HuH-7 (cell line): ENCODE results near the gene MGMT.

Source experiments
- DNase-seq: peaks from one replicate; pipeline ENCODE4 v3.0.0; 2011; ENCODE audit warnings: low spot score

MGMT gene

DNA sequence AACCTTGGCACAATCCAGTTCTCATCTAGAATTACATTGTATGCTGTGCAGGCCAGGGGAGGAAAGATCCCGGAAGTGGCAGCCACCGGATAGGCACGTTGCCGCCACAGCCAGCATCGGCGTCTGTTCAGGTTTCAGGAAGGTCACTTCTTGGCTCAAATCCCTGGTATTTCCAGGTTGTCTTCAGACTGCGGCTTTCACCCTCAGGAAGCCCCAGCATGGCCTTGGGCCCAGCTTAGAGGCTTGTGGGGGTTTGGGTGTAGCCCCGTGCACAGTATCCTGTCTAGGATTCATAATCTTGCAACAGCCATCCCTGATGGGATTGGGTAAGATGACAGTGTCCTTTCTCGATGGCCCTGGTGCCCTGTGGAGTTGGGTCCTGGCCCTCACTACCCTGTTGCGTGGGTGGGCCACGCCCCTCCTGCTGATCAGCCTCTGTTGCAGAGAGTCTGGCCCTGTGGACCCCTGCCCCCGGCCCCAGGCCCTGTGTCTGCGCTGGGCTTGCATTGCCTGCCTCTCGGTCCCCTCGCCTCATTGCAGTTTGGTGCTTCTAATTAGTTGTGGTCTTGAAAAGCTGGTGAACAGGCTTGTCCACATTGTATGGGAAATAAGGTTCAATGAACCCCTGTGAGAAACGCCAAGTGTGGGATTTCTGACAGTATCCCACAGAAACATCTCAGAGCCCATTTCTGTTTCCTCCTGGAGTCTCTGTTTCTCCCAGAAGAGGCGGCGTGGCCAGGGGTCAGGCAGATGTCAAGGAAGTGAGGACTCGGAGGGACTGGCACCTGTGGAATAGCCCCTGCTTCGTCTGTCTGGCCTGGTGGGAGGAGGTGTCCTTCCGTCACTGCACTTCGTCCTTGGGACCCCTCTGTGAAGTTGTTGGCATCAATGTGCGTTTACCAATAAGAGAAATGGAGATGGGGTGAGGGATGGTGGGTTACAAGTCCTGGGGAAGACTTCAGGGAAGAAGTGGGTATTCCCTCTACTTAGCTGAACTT is 77.5 kb downstream of the MGMT start:
- no peak for DNase-seq

- DNase-seq, result peak; percentile 28
Measured at GRCh38 chr10:129545261-129545660, 78.2 kb downstream of the MGMT start.

- DNase-seq, result no peak
Measured at GRCh38 chr10:129546106-129546505, 79.1 kb downstream of the MGMT start.

DNA sequence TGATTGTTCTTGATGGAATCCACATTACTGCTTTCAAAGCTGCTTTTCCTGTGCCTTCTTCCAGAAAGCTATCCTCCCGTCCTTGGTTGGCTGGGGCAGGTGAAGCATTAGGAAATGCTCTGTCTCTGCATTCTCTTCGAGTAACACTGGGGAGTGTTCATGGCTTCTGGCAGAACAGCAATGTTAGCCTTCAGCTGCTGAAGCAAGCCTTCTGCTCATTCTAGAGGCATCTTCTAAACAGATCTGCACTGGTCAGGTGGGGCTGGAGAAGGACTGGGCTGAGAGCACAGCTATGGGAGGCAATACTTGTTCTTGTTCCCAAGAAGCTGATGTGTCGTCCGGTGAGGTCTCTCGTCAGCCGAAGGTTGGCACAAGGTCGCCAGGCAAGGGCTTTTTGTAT is 80.6 kb downstream of the MGMT start:
- DNase-seq, result no peak

GRCh38 chr10:129548600-129548999 is 81.6 kb downstream of the MGMT start:
- no peak for DNase-seq

- DNase-seq, result no peak
Measured at GRCh38 chr10:129550076-129550475, 83.0 kb downstream of the MGMT start.

- DNase-seq, result no peak
Measured at GRCh38 chr10:129550658-129551057, 83.6 kb downstream of the MGMT start.

DNA sequence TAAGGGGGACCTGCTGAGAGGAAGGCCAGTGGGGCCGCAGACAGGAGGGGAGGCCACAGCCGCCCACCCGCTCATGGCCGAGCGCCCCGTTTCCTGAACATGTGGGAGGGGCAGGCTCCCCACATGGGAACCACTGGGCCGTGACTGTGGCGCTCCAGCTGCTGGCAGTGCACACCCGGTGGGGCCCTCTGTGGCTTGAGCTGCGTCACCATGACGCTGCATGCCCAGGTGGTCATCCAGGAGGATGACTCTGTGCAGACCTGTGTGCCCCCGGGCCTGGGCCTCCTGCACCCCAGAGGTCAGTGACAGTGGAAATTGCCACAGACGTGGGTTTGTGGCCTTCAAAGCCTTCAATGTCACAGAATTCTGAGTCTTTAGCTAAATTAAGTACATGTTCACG is 85.1 kb downstream of the MGMT start:
- DNase-seq, result no peak

DNA sequence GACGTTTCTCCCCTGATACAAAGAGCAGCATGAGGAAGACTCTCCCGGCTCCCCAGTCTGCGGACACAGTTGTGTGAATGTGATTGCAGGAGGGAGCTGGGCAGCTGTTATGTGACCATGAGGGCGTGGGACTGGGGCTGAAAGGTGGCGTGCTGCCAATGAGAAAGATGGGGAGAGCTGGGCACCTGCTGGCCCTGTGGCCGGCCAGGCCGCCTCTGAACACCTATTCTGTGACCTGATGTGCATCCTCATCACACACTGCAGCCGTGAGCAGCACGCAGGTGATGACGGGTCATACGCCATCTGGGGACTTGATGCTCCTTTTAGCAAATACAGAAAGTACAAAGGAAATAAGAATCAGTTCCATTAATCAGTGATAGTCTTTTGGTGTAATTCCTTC is 86.9 kb downstream of the MGMT start:
- no peak for DNase-seq

DNA sequence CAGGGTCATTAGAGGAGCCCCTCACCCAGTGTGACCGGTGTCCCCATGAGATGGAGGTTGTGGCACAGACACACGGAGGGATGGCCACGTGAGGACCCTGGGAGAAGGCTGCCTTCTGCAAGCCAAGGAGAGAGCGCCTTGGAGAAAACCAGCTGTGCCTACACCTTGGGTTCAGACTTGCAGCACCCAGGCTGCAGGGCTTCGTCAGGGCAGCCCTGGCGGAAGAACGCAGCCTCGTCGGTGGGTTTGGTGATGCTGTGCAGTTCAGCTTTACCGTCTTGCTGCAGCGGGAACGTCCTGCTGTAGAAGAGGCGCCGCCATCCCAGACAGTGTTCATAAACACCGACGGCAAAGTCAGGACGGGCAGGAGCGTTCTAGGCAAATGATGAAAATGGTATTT is 89.3 kb downstream of the MGMT start:
- no peak for DNase-seq

- no peak for DNase-seq
Measured at GRCh38 chr10:129560361-129560760, 93.3 kb downstream of the MGMT start.

GRCh38 chr10:129562487-129562886 is 95.4 kb downstream of the MGMT start:
- DNase-seq, result no peak

GRCh38 chr10:129564923-129565322 is 97.9 kb downstream of the MGMT start:
- DNase-seq, result no peak

DNA sequence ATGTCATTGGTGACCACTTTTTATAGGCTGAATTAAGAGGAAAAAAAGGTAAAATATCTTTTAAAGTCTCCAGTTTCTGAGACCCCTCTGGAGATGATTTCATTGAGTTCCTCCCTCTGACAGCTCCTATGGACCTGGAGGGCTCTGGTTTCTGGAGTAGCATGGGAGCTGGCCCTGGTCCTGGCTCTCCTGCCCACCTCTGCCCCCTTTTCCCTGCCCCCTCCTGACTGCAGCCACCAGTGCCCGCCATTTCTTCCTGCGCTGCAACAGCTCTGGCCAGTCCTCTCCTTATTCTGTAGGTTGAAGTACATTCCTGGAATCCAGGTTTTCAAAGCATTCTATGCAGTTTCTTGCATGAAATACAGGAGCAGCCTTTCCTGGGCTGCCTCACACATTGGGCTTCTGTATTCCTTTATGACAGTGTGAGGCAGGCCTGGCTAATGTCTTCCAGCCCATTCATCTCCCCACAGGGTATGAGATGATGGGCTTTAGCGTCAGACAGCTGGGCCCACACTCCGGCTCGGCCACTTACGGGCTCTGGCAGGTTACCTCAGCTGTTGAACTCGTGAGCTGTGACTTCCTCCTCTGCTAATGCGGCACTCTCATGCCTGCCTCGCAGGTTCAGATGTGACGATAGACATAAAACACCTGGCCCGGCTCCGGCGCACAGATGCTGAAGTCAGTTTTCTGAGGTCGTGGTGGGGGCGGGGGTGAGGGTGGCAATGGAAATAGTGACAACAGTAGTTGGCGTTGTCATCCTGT is 101.7 kb downstream of the MGMT start:
- DNase-seq, result no peak

- DNase-seq, result no peak
Measured at GRCh38 chr10:129570185-129570584, 103.1 kb downstream of the MGMT start.

DNA sequence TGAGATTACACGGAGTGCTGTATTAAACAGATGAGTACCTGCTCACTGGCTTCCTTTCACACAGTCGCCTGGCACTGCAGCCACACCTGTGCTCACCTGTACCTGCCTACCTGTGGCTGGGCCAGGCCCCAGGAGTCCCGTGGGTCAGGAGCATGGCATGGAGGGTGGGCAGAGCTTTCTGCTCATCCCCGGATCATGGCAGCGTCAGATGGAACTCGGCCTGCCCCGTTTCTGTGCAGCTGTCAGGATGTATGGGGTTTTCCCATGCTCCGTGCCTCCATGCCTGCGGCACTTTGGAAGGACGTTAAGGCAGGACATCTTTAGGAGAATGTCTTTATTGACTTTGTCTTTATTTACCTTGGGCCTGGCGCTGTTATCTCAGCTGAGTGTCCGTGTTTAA is 112.2 kb downstream of the MGMT start:
- no peak for DNase-seq

GRCh38 chr10:129580010-129580409 is 113.0 kb downstream of the MGMT start:
- DNase-seq, result no peak

- no peak for DNase-seq
Measured at GRCh38 chr10:129580901-129581300, 113.9 kb downstream of the MGMT start.

DNA sequence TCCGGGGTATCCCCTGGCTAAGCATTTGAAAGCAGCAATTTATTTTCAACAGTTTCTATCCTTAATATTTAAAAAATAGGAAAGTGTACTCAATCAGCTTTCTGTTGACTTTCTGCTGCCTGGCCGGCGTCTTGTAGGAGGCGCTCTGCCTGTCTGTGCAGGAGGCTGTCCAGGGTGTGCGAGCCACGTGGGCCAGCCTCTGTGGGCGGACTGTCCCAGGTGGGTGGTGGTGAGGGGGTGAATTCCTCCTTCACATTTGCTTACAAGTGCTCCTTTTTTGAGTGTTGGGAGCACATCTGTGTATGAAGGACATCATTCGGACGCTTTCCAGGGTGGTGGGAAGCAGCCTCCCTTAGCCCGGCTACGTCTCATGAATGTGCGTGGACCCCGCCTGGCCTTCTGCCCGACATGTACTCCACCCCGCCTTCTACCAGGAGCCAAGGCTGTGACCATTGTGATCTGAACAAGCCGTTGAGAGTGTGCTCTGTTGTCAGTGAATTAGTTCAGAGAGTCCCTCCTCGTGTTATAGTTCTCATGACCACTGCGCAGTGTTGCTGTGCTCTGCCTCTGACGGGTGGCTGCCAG is 114.9 kb downstream of the MGMT start:
- DNase-seq, result no peak

DNA sequence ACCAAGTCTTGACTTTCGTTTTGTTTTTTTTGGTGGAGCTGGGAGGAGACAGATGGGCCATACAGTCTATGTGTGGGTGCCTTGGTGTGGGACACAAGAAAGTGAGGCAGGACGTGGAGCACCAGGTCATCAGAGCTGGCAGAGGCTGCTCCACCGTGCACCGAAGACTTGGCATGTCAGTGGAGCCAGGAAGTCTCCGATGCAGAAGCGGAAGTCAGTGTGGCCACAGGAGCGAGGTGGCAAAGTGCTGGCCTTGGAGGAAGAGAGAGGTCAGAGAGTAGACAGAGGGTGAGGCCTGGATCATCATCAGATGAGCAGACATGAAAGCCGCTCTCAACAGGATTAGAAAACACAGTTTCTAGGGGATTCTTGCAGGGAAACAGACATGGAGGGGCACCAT is 116.8 kb downstream of the MGMT start:
- no peak for DNase-seq

DNA sequence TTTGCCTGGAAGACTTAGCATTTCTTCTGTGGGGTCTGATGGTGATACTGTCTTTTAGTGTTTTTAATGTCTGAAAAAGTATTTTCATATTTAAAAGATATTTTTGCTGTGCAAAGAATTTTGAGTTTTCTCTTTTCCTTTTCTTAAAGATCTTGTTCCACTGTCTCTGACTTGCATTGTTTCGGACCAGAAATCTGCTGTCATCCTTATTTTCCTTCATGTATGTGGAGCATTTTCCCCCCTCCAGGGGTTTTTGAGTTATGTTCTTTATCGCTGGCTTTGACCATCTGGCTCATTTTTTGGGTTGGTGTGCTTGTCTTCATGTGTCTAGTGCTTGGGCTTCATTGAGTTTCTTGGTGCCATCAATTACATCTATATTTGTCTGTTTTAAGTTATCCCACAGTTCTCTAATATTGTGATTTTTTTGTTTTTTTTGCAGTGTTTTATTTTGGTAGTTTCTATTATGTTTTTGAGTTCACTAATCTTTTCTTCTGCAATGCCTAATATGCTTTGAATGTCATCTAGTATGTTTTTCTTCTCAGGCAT is 119.9 kb downstream of the MGMT start:
- DNase-seq, result no peak

GRCh38 chr10:129589546-129589945 is 122.5 kb downstream of the MGMT start:
- DNase-seq, result no peak

- DNase-seq, result no peak
Measured at GRCh38 chr10:129593953-129594352, 126.9 kb downstream of the MGMT start.
